ENCODE data around the gene GTF2H4. TPM values are rescaled to one million over a fixed set of nuclear protein-coding genes. Genes with fewer than 3 reads are reported as not detected.

Gene GTF2H4
- total RNA-seq, 4 donors from 2014 or later = 27.4 to 96.6 (median 65.2) TPM; not detected in 1

DNA sequence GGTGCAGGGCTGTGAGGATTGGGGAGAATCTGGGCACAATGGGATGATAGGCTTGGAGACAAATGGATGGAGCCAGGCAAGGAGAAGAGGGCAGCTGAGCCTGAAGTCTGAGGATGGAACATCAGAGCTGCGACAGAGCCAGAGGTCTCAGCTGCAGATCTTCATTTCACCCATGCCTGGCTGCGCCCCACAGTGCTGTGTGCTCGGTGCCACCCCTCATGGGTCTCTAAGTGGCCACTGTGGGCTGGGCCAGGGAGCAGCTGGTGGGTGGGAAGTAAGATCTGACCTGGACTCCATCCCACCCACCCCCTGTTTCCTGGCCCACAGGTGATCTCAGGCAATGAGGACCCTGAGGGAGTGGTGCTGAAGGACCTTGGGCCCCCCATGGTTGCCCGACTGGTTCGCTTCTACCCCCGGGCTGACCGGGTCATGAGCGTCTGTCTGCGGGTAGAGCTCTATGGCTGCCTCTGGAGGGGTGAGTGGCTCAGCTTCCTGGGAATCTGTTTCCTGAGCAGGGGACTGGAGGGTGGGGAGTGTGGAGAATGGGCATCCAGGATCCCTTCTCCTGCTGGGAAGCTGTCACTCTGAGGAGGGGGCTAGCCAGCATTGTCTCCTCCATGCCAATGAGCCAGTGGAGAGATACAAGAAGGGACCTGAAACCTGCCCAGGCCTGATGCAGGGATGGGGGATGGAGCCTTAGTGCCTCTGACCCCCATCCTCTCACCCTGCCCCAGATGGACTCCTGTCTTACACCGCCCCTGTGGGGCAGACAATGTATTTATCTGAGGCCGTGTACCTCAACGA lies 17.2 kb upstream of the GTF2H4 start:
- Histone ChIP-seq H3K4me1 (no peaks in the 10 kb centered on the region), H3K36me3 (no peaks in the 10 kb centered on the region), H3K4me3 (no peak overlapping the region), H3K27ac (no peak overlapping the region), H3K27me3 (no peaks in the 10 kb centered on the region), H3K9me3 (no peaks in the 10 kb centered on the region)
- intact Hi-C loops (cut with DNase I; ENCODE audit: low total_unique reads) = no loop called here
- DNase-seq = peak; percentile 7 to 11
- TF ChIP-seq POLR2A (IDR thresholded peaks at IDR 0.05) = no peak
- TF ChIP-seq, protein P1, sequence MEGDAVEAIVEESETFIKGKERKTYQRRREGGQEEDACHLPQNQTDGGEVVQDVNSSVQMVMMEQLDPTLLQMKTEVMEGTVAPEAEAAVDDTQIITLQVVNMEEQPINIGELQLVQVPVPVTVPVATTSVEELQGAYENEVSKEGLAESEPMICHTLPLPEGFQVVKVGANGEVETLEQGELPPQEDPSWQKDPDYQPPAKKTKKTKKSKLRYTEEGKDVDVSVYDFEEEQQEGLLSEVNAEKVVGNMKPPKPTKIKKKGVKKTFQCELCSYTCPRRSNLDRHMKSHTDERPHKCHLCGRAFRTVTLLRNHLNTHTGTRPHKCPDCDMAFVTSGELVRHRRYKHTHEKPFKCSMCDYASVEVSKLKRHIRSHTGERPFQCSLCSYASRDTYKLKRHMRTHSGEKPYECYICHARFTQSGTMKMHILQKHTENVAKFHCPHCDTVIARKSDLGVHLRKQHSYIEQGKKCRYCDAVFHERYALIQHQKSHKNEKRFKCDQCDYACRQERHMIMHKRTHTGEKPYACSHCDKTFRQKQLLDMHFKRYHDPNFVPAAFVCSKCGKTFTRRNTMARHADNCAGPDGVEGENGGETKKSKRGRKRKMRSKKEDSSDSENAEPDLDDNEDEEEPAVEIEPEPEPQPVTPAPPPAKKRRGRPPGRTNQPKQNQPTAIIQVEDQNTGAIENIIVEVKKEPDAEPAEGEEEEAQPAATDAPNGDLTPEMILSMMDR (IDR thresholded peaks at IDR 0.05) = no peak

DNA sequence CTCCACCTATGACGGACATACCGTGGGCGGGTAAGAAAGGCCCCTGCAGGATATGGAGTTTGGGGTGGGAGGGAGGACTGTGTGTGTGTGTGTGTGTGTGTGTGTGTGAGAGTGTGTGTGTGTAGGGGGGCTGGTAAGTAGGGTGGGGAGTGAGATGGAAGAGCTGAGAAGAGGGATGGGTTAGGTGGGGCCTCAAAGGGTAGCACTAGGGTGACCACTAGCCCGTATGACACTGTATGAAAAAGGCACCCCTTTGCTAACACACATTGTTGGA lies 16.6 kb upstream of the GTF2H4 start:
- Histone ChIP-seq H3K4me3 (no peak overlapping the region), H3K36me3 (no peaks in the 10 kb centered on the region), H3K4me1 (no peaks in the 10 kb centered on the region), H3K27ac (no peak overlapping the region), H3K27me3 (no peaks in the 10 kb centered on the region), H3K9me3 (no peaks in the 10 kb centered on the region)
- intact Hi-C loops (cut with DNase I; ENCODE audit: low total_unique reads) = no loop called here
- TF ChIP-seq, protein P1 (IDR thresholded peaks at IDR 0.05) = no peak
- no peak for TF ChIP-seq POLR2A (IDR thresholded peaks at IDR 0.05)
- no peak for DNase-seq

DNA sequence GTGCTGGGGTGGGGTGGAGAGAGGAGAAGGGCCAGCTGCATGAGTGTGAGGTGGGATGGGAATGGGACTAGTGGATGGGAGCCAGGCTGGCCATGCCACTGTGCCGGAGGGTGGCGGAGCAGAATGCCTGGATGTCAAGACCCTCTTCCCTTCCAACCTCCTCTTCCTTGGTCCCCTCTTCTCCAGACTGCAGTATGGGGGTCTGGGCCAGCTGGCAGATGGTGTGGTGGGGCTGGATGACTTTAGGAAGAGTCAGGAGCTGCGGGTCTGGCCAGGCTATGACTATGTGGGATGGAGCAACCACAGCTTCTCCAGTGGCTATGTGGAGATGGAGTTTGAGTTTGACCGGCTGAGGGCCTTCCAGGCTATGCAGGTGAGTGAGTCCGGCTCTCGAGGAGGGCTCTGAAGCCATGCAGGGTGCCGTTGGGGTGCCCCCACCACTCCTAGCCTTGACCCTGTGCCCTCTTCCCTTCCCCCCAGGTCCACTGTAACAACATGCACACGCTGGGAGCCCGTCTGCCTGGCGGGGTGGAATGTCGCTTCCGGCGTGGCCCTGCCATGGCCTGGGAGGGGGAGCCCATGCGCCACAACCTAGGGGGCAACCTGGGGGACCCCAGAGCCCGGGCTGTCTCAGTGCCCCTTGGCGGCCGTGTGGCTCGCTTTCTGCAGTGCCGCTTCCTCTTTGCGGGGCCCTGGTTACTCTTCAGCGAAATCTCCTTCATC lies 16.0 kb upstream of the GTF2H4 start:
- Histone ChIP-seq H3K4me3 (no peak overlapping the region), H3K9me3 (no peaks in the 10 kb centered on the region), H3K27ac (no peak overlapping the region), H3K4me1 (no peaks in the 10 kb centered on the region), H3K36me3 (no peaks in the 10 kb centered on the region), H3K27me3 (no peaks in the 10 kb centered on the region)
- TF ChIP-seq, protein P1 (IDR thresholded peaks at IDR 0.05) = no peak
- TF ChIP-seq POLR2A (IDR thresholded peaks at IDR 0.05) = no peak
- intact Hi-C loops (cut with DNase I; ENCODE audit: low total_unique reads) = no loop called here
- peak in 1 of 2 donors; percentile 11 for DNase-seq

DNA sequence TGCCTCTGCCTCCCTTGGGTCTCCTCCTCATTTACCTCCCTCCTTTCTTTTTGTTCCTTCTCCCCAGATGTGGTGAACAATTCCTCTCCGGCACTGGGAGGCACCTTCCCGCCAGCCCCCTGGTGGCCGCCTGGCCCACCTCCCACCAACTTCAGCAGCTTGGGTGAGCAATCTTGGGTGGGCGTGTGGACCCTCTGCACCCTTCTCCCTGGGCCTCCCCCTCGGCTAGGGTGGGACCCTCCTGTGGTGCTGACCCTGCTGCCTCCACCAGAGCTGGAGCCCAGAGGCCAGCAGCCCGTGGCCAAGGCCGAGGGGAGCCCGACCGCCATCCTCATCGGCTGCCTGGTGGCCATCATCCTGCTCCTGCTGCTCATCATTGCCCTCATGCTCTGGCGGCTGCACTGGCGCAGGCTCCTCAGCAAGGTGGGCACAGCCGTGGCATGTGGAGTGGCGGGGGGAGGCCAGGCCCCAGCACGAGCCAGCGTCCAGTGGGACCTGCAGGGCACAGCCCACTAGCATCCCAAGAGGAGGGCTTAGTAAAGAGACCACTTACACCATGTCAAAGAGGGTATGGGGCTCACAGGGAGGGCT lies 14.9 kb upstream of the GTF2H4 start:
- DNase-seq = no peak

More for the DNA sequence above, 14.9 kb upstream of the GTF2H4 start:
- Histone ChIP-seq H3K9me3 (no peaks in the 10 kb centered on the region), H3K36me3 (no peaks in the 10 kb centered on the region), H3K27me3 (no peaks in the 10 kb centered on the region), H3K4me1 (no peaks in the 10 kb centered on the region), H3K27ac (no peak overlapping the region), H3K4me3 (no peak overlapping the region)
- intact Hi-C loops (cut with DNase I; ENCODE audit: low total_unique reads) = no loop called here
- TF ChIP-seq, protein P1 (IDR thresholded peaks at IDR 0.05) = no peak
- TF ChIP-seq POLR2A (IDR thresholded peaks at IDR 0.05) = no peak

Measured in uterus (tissue), 4 donors.